Astrocyte (in vitro differentiated cells and primary cell): Measurements from ENCODE around the gene TNFRSF13B. TPM values are rescaled to one million over a fixed set of nuclear protein-coding genes. Genes with fewer than 3 reads are reported as not detected.

Experiments
- DNase-seq: peaks from one replicate; pipeline ENCODE4 v3.0.0-alpha.2; 2010; ENCODE audit warnings: low read depth
- FAIRE-seq: peaks from 2 replicates; lab custom pipeline; 2011; peaks lifted over from hg19 to GRCh38; lab: Jason Lieb, UNC
- H2AFZ ChIP-seq: 2 replicates; pipeline ENCODE4 v1.6.0; 2012; ENCODE audit warnings: low read depth, low read length, inconsistent platforms
- H3K27ac ChIP-seq: 2 replicates; pipeline ENCODE4 v1.5.1; 2011; ENCODE audit warnings: low read depth, low read length, inconsistent platforms
- H3K27me3 ChIP-seq: 2 replicates; pipeline ENCODE4 v1.6.0; 2011; ENCODE audit warnings: low read length, inconsistent platforms; ENCODE audit not compliant: insufficient read depth
- H3K36me3 ChIP-seq: 2 replicates; pipeline ENCODE4 v1.5.1; 2011; ENCODE audit warnings: low read length, inconsistent platforms; ENCODE audit not compliant: insufficient read depth
- H3K4me1 ChIP-seq: 2 replicates; pipeline ENCODE4 v1.5.1; 2011; ENCODE audit warnings: low read length, inconsistent platforms; ENCODE audit not compliant: insufficient read depth
- H3K4me2 ChIP-seq: 2 replicates; pipeline ENCODE4 v1.6.0; 2012; ENCODE audit warnings: low read length, inconsistent platforms
- H3K4me3 ChIP-seq: 2 replicates; pipeline ENCODE4 v1.5.1; 2011; ENCODE audit warnings: low read depth, mild to moderate bottlenecking, low read length, inconsistent platforms; ENCODE audit not compliant: insufficient read depth
- H3K79me2 ChIP-seq: 2 replicates; pipeline ENCODE4 v1.6.0; 2012; ENCODE audit warnings: mild to moderate bottlenecking, low read length, inconsistent platforms; ENCODE audit not compliant: insufficient read depth
- H3K9ac ChIP-seq: 2 replicates; pipeline ENCODE4 v1.6.0; 2012; ENCODE audit warnings: mild to moderate bottlenecking, low read length, inconsistent platforms
- H3K9me3 ChIP-seq: 2 replicates; pipeline ENCODE4 v1.5.1; 2012; ENCODE audit warnings: low read depth, mild to moderate bottlenecking, low read length, inconsistent platforms; ENCODE audit not compliant: insufficient read depth
- H4K20me1 ChIP-seq: 2 replicates; pipeline ENCODE4 v1.6.0; 2012; ENCODE audit warnings: low read length, inconsistent platforms; ENCODE audit not compliant: insufficient read depth
- H3K27ac Mint-ChIP-seq: one replicate; pipeline ENCODE4 v1.8.0; 2021; ENCODE audit warnings: mild to moderate bottlenecking, mixed read lengths; ENCODE audit not compliant: unreplicated experiment
- H3K27me3 Mint-ChIP-seq: one replicate; pipeline ENCODE4 v1.8.0; 2021; ENCODE audit warnings: low read depth, mixed read lengths; ENCODE audit not compliant: unreplicated experiment
- H3K36me3 Mint-ChIP-seq: one replicate; pipeline ENCODE4 v1.8.0; 2021; ENCODE audit warnings: low read depth, mixed read lengths; ENCODE audit not compliant: unreplicated experiment
- H3K4me1 Mint-ChIP-seq: one replicate; pipeline ENCODE4 v1.8.0; 2021; ENCODE audit warnings: low read depth, mixed read lengths; ENCODE audit not compliant: unreplicated experiment
- H3K4me3 Mint-ChIP-seq: one replicate; pipeline ENCODE4 v1.8.0; 2021; ENCODE audit warnings: mild to moderate bottlenecking, moderate library complexity, mixed read lengths; ENCODE audit not compliant: unreplicated experiment
- H3K9me3 Mint-ChIP-seq: one replicate; pipeline ENCODE4 v1.8.0; 2021; ENCODE audit warnings: mild to moderate bottlenecking, mixed read lengths; ENCODE audit not compliant: unreplicated experiment
- CTCF ChIP-seq: IDR thresholded peaks from 2 replicates; pipeline ENCODE4 v1.5.1; 2011; ENCODE audit warnings: low read depth, mild to moderate bottlenecking, inconsistent platforms, low read length, moderate library complexity; ENCODE audit not compliant: insufficient read depth
- EZH2 ChIP-seq: IDR thresholded peaks from 2 replicates; pipeline ENCODE4 v1.6.1; 2012; ENCODE audit warnings: mild to moderate bottlenecking, low read length, inconsistent platforms; ENCODE audit not compliant: insufficient read depth
- total RNA-seq: library from RNA; stranded (reverse); gene quantifications from 2 replicates; pipeline ENCODE4 v1.2.1, GENCODE V29; 2021

Gene TNFRSF13B
- total RNA-seq, 1 donor from 2014 or later = not detected

GRCh38 chr17:16988749-16989229 lies 16.9 kb upstream of the TNFRSF13B start:
- H3K27me3 ChIP-seq = no peaks in the 10 kb centered on the region
- H3K27ac ChIP-seq = no peak overlapping the region
- H3K27ac Mint-ChIP-seq = peak overlapping the region; percentile 6
- no peak overlapping the region for H3K9ac ChIP-seq
- H3K9me3 Mint-ChIP-seq = no peaks in the 10 kb centered on the region
- no peaks in the 10 kb centered on the region for H3K9me3 ChIP-seq
- peaks cover 17% of the 10 kb centered on the region for H3K4me1 ChIP-seq
- peak overlapping the region; percentile 64 for H3K4me2 ChIP-seq
- no peak overlapping the region for H3K4me3 Mint-ChIP-seq
- H3K4me3 ChIP-seq = no peak overlapping the region
- no peaks in the 10 kb centered on the region for H3K36me3 ChIP-seq
- no peak for FAIRE-seq
- no peaks in the 10 kb centered on the region for H3K36me3 Mint-ChIP-seq
- DNase-seq = peak; percentile 17
- H3K4me1 Mint-ChIP-seq = peaks cover 23% of the 10 kb centered on the region
- no peaks in the 10 kb centered on the region for H4K20me1 ChIP-seq
- H3K27me3 Mint-ChIP-seq = no peaks in the 10 kb centered on the region
- H2AFZ ChIP-seq = no peak overlapping the region
- H3K79me2 ChIP-seq = no peaks in the 10 kb centered on the region
- TF ChIP-seq EZH2 (no peak), CTCF (no peak)

GRCh38 chr17:16987830-16988601 lies 16.1 kb upstream of the TNFRSF13B start:
- Histone ChIP-seq H3K4me1 (peaks cover 17% of the 10 kb centered on the region), H3K4me3 (no peak overlapping the region), H3K9ac (peak overlapping the region; percentile 10), H3K79me2 (no peaks in the 10 kb centered on the region), H2AFZ (peak overlapping the region; percentile 19), H3K36me3 (no peaks in the 10 kb centered on the region), H4K20me1 (no peaks in the 10 kb centered on the region), H3K27ac (peak overlapping the region; percentile 35), H3K4me2 (peak overlapping the region; percentile 64), H3K27me3 (no peaks in the 10 kb centered on the region), H3K9me3 (no peaks in the 10 kb centered on the region)
- H3K36me3 Mint-ChIP-seq = no peaks in the 10 kb centered on the region
- DNase-seq (peak; percentile 79), FAIRE-seq (peak; percentile 92)
- H3K4me3 Mint-ChIP-seq = peak overlapping the region; percentile 5
- peak overlapping the region; percentile 72 for H3K27ac Mint-ChIP-seq
- no peaks in the 10 kb centered on the region for H3K9me3 Mint-ChIP-seq
- TF ChIP-seq EZH2 (no peak), CTCF (no peak)
- peaks cover 23% of the 10 kb centered on the region for H3K4me1 Mint-ChIP-seq
- H3K27me3 Mint-ChIP-seq = no peaks in the 10 kb centered on the region
